WTC11 (cell line): ENCODE results near the gene NRXN3.

Experiments used
- GRHL2 ChIP-seq: fragments of 250-450 bp; sonication (Bioruptor Pico); IDR thresholded peaks from 2 replicates; pipeline ENCODE4 v1.8.0; 2022; ENCODE audit warnings: mild to moderate bottlenecking, moderate library complexity; ENCODE audit not compliant: insufficient replicate concordance, severe bottlenecking
- HMGA2 ChIP-seq: fragments of 250-450 bp; sonication (Bioruptor Pico); IDR thresholded peaks from 2 replicates; pipeline ENCODE4 v1.4.0; 2021; ENCODE audit warnings: mild to moderate bottlenecking, moderate library complexity
- NR1H2 ChIP-seq: sonication (generic); formaldehyde crosslinking; IDR thresholded peaks from 2 replicates; pipeline ENCODE4 v1.9.0; 2021; ENCODE audit warnings: mild to moderate bottlenecking, moderate library complexity, missing genetic modification reagents
- NR2C2 ChIP-seq: sonication (generic); formaldehyde crosslinking; IDR thresholded peaks from 2 replicates; pipeline ENCODE4 v1.8.0; 2022; ENCODE audit warnings: mild to moderate bottlenecking, missing genetic modification reagents
- TF ChIP-seq, protein P1 (sequence below): fragments of 200-600 bp; IDR thresholded peaks from 2 replicates; pipeline ENCODE4 v1.8.0; 2022; ENCODE audit warnings: antibody characterized with exemption
- TF ChIP-seq, protein P2 (sequence below): sonication (generic); formaldehyde crosslinking; conservative IDR thresholded peaks from 2 replicates; pipeline ENCODE4 v1.8.1; 2023; ENCODE audit warnings: mild to moderate bottlenecking, low read depth, missing genetic modification reagents, moderate library complexity
- TF ChIP-seq, protein P3 (sequence below): sonication (generic); formaldehyde crosslinking; IDR thresholded peaks from 2 replicates; pipeline ENCODE4 v1.8.1; 2023; ENCODE audit warnings: mild to moderate bottlenecking, missing genetic modification reagents

DNA sequence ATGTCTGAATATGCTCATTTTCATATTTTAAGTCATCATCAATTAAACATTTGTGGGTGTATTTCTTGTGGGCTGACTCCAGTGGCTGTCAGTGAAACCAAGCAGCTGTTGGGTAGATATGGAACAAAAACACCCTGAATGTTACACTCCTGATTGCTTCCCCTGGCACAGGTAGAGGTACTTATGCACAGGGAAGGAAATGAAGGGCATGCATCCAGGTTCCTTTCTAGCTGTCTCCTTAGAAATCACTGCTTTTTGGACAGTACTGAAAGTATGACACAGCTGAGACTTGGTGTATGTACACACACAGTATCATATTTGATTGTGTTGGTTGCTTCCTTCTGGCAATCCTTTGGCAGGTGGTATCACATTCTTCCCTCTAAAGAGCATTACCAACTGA is 1034.4 kb downstream of the NRXN3 start:
- TF ChIP-seq, protein P1, sequence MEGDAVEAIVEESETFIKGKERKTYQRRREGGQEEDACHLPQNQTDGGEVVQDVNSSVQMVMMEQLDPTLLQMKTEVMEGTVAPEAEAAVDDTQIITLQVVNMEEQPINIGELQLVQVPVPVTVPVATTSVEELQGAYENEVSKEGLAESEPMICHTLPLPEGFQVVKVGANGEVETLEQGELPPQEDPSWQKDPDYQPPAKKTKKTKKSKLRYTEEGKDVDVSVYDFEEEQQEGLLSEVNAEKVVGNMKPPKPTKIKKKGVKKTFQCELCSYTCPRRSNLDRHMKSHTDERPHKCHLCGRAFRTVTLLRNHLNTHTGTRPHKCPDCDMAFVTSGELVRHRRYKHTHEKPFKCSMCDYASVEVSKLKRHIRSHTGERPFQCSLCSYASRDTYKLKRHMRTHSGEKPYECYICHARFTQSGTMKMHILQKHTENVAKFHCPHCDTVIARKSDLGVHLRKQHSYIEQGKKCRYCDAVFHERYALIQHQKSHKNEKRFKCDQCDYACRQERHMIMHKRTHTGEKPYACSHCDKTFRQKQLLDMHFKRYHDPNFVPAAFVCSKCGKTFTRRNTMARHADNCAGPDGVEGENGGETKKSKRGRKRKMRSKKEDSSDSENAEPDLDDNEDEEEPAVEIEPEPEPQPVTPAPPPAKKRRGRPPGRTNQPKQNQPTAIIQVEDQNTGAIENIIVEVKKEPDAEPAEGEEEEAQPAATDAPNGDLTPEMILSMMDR: no peak
- TF ChIP-seq HMGA2 (CRISPR knock-in tag) (no peak), NR1H2 (no peak), NR2C2 (CRISPR knock-in tag) (no peak), GRHL2 (CRISPR knock-in tag) (no peak)
- TF ChIP-seq, protein P2, sequence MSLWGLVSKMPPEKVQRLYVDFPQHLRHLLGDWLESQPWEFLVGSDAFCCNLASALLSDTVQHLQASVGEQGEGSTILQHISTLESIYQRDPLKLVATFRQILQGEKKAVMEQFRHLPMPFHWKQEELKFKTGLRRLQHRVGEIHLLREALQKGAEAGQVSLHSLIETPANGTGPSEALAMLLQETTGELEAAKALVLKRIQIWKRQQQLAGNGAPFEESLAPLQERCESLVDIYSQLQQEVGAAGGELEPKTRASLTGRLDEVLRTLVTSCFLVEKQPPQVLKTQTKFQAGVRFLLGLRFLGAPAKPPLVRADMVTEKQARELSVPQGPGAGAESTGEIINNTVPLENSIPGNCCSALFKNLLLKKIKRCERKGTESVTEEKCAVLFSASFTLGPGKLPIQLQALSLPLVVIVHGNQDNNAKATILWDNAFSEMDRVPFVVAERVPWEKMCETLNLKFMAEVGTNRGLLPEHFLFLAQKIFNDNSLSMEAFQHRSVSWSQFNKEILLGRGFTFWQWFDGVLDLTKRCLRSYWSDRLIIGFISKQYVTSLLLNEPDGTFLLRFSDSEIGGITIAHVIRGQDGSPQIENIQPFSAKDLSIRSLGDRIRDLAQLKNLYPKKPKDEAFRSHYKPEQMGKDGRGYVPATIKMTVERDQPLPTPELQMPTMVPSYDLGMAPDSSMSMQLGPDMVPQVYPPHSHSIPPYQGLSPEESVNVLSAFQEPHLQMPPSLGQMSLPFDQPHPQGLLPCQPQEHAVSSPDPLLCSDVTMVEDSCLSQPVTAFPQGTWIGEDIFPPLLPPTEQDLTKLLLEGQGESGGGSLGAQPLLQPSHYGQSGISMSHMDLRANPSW: no peak
- TF ChIP-seq, protein P3, sequence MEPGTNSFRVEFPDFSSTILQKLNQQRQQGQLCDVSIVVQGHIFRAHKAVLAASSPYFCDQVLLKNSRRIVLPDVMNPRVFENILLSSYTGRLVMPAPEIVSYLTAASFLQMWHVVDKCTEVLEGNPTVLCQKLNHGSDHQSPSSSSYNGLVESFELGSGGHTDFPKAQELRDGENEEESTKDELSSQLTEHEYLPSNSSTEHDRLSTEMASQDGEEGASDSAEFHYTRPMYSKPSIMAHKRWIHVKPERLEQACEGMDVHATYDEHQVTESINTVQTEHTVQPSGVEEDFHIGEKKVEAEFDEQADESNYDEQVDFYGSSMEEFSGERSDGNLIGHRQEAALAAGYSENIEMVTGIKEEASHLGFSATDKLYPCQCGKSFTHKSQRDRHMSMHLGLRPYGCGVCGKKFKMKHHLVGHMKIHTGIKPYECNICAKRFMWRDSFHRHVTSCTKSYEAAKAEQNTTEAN (CRISPR knock-in tag): no peak
